ENCODE data around the gene COL4A3. TPM values are rescaled to one million over a fixed set of nuclear protein-coding genes. Genes with fewer than 3 reads are reported as not detected.
A peak's percentile ranks its signal among the peaks of the same experiment; 100 is the strongest.

COL4A3 gene
- total and polyA plus RNA-seq, 8 donors: 4.3 to 43.3 (median 11.6) TPM

GRCh38 chr2:227204452-227204851, 40.0 kb downstream of the COL4A3 start:
- no peaks in the 10 kb centered on the region for H3K27me3 ChIP-seq
- H3K27ac ChIP-seq: no peak overlapping the region
- no peaks in the 10 kb centered on the region for H3K4me1 ChIP-seq
- H3K36me3 ChIP-seq: no peaks in the 10 kb centered on the region
- intact Hi-C loops (cut with DNase I): no loop called here
- TF ChIP-seq CTCF (IDR thresholded peaks at IDR 0.05): no peak
- DNase-seq (no peak), ATAC-seq (no peak)
- H3K9me3 ChIP-seq: no peaks in the 10 kb centered on the region
- H3K4me3 ChIP-seq: no peak overlapping the region

- Histone ChIP-seq H3K27ac (no peak overlapping the region), H3K9me3 (no peaks in the 10 kb centered on the region), H3K4me1 (no peaks in the 10 kb centered on the region), H3K36me3 (no peaks in the 10 kb centered on the region), H3K4me3 (no peak overlapping the region), H3K27me3 (no peaks in the 10 kb centered on the region)
- no peak for TF ChIP-seq CTCF (IDR thresholded peaks at IDR 0.05)
- no peak for ATAC-seq
- intact Hi-C loops (cut with DNase I): no loop called here
- no peak for DNase-seq
Observed at GRCh38 chr2:227205701-227206100, 41.3 kb downstream of the COL4A3 start.

- no peak for DNase-seq
- Histone ChIP-seq H3K36me3 (no peaks in the 10 kb centered on the region), H3K4me1 (no peaks in the 10 kb centered on the region), H3K9me3 (no peaks in the 10 kb centered on the region), H3K27ac (no peak overlapping the region), H3K4me3 (no peak overlapping the region), H3K27me3 (no peaks in the 10 kb centered on the region)
- ATAC-seq: no peak
- TF ChIP-seq CTCF (IDR thresholded peaks at IDR 0.05): no peak
- intact Hi-C loops (cut with DNase I): no loop called here
Observed at GRCh38 chr2:227206406-227206805, 42.0 kb downstream of the COL4A3 start.

GRCh38 chr2:227207573-227207972, 43.1 kb downstream of the COL4A3 start:
- no peaks in the 10 kb centered on the region for H3K4me1 ChIP-seq
- no peaks in the 10 kb centered on the region for H3K36me3 ChIP-seq
- H3K27ac ChIP-seq: no peak overlapping the region
- H3K27me3 ChIP-seq: no peaks in the 10 kb centered on the region
- TF ChIP-seq CTCF (IDR thresholded peaks at IDR 0.05): no peak
- DNase-seq (no peak), ATAC-seq (no peak)
- no peaks in the 10 kb centered on the region for H3K9me3 ChIP-seq
- intact Hi-C loops (cut with DNase I): no loop called here
- no peak overlapping the region for H3K4me3 ChIP-seq

GRCh38 chr2:227214622-227215041, 50.2 kb downstream of the COL4A3 start:
- Histone ChIP-seq H3K27ac (no peak overlapping the region), H3K9me3 (no peaks in the 10 kb centered on the region), H3K4me1 (peaks cover 0 to 2% of the 10 kb centered on the region in 2 donors), H3K27me3 (no peaks in the 10 kb centered on the region), H3K36me3 (no peaks in the 10 kb centered on the region), H3K4me3 (no peak overlapping the region)
- ATAC-seq (peak; percentile 90), DNase-seq (no peak)
- no peak for TF ChIP-seq CTCF (IDR thresholded peaks at IDR 0.05)
- intact Hi-C loops (cut with DNase I): no loop called here

Data from left lung (tissue), 10 donors.